Stimulated activated CD4-positive, alpha-beta T cell treated with anti-CD3 and anti-CD28 coated beads, Interleukin-2, amount 100 ng/mL, for 24 hours (primary cell): Measurements from ENCODE around the gene OR2A2.
"Not testable (repeated sequence)": the region's sequence is repeated elsewhere in the genome, so short reads cannot be mapped to it uniquely, and the experiment has no call there.

Experiments
- DNase-seq, 2 donors: peaks; one replicate each; pipeline ENCODE4 v3.0.0-alpha.2; 2020

The OR2A2 gene

GRCh38 chr7:144109283-144109682 lies at the start of gene OR2A2:
OR2A2 (plus strand) TSS chr7:144109583; CDS start chr7:144109583, 0 bp downstream.
- no peak for DNase-seq

- DNase-seq: no peak
These were observed 45.7 kb upstream of the OR2A2 start for GRCh38 chr7:144063710-144064109.

- no peak for DNase-seq
These were observed 39.9 kb upstream of the OR2A2 start, which contains the start of gene OR2A25 for GRCh38 chr7:144069511-144069910. OR2A25 (plus strand) TSS chr7:144069811; CDS start chr7:144074220, 4,409 bp downstream.

GRCh38 chr7:144069953-144070352 lies 39.4 kb upstream of the OR2A2 start:
- no peak for DNase-seq

GRCh38 chr7:144074374-144074773 lies 35.0 kb upstream of the OR2A2 start:
- no peak for DNase-seq

- no peak for DNase-seq
These were observed 23.4 kb upstream of the OR2A2 start, which contains the start of gene OR2A12 for GRCh38 chr7:144085978-144086377. OR2A12 (plus strand) TSS chr7:144086278; CDS start chr7:144095108, 8,830 bp downstream.

- DNase-seq: no peak
These were observed 22.7 kb upstream of the OR2A2 start for GRCh38 chr7:144086730-144087129.

GRCh38 chr7:144087230-144087629 lies 22.2 kb upstream of the OR2A2 start:
- DNase-seq: no peak

GRCh38 chr7:144090667-144091066 lies 18.7 kb upstream of the OR2A2 start:
- no peak for DNase-seq

GRCh38 chr7:144098776-144099175 lies 10.6 kb upstream of the OR2A2 start:
- DNase-seq: no peak

GRCh38 chr7:144100607-144101006 lies 8.8 kb upstream of the OR2A2 start:
- DNase-seq: no peak

- no peak for DNase-seq
These were observed 7.3 kb upstream of the OR2A2 start for GRCh38 chr7:144102041-144102440.

- no peak for DNase-seq
These were observed 4.2 kb upstream of the OR2A2 start for GRCh38 chr7:144105211-144105610.

- DNase-seq: no peak
These were observed 889 bp downstream of the OR2A2 start for GRCh38 chr7:144110272-144110671.

GRCh38 chr7:144113651-144114050 lies 4.3 kb downstream of the OR2A2 start:
- DNase-seq: no peak

- DNase-seq: no peak
These were observed 9.0 kb downstream of the OR2A2 start for GRCh38 chr7:144118341-144118740.

- DNase-seq: no peak
These were observed 13.5 kb downstream of the OR2A2 start, which contains the start of gene OR2A14 for GRCh38 chr7:144122876-144123275. OR2A14 (plus strand) TSS chr7:144123176; CDS start chr7:144129113, 5,937 bp downstream.

- DNase-seq: peak; percentile 95 to 96
These were observed 18.4 kb downstream of the OR2A2 start for GRCh38 chr7:144127714-144128334.

- not testable (repeated sequence) for DNase-seq
These were observed 20.2 kb downstream of the OR2A2 start for GRCh38 chr7:144129601-144130000.

GRCh38 chr7:144130730-144131129 lies 21.3 kb downstream of the OR2A2 start:
- DNase-seq: no peak

GRCh38 chr7:144132262-144132661 lies 22.9 kb downstream of the OR2A2 start:
- DNase-seq: no peak

GRCh38 chr7:144133307-144133706 lies 23.9 kb downstream of the OR2A2 start:
- DNase-seq: no peak

GRCh38 chr7:144134116-144134515 lies 24.7 kb downstream of the OR2A2 start:
- DNase-seq: no peak

- DNase-seq: no peak
These were observed 28.1 kb downstream of the OR2A2 start for GRCh38 chr7:144137501-144137900.

GRCh38 chr7:144142187-144142586 lies 32.8 kb downstream of the OR2A2 start:
- no peak for DNase-seq
